ENCODE measurements around the gene CFAP141.

DNA sequence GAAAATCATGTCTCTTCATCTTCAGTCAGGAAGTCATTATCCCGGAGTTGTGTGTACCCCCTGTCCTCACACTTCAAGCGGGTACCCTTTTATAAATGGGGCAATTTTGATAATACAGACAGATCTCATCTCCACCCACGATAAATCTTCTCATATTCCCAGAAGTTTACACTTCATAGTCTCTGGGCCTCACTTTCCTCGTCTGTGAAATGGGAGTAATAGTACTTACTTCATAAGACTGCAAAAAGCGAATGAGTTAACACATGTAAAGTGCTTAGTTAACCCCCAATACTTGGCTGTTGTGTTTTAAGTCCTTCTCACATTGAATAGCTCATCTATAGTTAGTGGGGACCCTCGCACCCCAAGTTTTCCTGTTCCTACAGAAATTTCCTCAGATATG is 52.1 kb downstream of the CFAP141 start:
- TF ChIP-seq, protein P1, sequence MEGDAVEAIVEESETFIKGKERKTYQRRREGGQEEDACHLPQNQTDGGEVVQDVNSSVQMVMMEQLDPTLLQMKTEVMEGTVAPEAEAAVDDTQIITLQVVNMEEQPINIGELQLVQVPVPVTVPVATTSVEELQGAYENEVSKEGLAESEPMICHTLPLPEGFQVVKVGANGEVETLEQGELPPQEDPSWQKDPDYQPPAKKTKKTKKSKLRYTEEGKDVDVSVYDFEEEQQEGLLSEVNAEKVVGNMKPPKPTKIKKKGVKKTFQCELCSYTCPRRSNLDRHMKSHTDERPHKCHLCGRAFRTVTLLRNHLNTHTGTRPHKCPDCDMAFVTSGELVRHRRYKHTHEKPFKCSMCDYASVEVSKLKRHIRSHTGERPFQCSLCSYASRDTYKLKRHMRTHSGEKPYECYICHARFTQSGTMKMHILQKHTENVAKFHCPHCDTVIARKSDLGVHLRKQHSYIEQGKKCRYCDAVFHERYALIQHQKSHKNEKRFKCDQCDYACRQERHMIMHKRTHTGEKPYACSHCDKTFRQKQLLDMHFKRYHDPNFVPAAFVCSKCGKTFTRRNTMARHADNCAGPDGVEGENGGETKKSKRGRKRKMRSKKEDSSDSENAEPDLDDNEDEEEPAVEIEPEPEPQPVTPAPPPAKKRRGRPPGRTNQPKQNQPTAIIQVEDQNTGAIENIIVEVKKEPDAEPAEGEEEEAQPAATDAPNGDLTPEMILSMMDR (IDR thresholded peaks at IDR 0.05): no peak
- no peak for TF ChIP-seq POLR2A (IDR thresholded peaks at IDR 0.05)

Measured in testis (tissue), 2 donors.